HCEC 1CT (cell line): ENCODE measurements around the gene RNF208.
"Not testable (repeated sequence)": the region's sequence is repeated elsewhere in the genome, so short reads cannot be mapped to it uniquely, and the experiment has no call there.

Source experiments
- DNase-seq: peaks from one replicate; pipeline ENCODE4 v3.0.0-alpha.2; 2017

The RNF208 gene

DNA sequence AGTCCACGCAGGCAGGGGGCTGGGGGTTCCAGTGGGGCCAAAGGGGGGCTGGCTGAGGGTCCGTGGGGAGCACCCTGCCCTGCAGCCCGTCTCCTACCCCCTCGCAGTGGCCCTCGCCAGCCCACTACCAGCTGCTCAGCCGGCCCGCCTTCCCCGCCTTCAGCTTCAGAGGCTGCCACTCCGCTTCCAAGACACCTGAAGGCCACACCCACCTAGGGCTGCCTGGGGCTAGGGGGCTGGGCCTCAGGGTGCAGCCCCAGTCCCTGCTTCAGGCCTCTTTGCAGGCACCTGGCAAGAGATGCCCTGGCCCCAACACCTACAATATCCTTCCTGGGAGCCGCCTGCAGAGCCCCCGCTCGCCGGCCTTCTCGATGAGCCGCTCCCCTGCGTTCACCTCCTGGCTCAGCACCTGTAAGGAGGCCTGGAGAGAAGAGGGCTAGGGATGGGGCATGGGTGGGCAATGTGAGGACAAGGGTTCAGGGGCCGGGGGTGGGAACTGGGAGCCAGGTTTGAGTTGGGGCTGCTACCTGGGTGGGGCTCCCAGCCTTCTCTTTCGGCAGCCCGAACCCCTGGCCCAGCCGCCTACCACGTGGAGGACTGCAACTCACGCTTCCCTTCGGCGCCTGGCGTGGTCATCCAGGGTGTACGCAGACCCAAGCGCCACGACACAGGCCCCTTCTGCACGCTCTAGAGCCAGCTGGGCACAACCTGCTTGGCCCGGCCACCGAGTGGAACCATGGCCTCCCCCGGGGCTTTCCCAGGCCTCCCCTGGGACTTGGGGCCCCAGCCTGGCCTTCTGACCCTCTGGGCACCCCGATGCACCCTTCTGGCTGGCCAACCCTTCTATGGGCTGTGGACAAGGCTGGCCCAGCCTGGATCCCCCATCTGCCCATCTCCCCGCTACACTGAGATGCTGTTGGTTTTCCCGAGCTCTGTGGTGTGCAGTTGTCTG, 30.8 kb upstream of the RNF208 start:
- DNase-seq = no peak

DNA sequence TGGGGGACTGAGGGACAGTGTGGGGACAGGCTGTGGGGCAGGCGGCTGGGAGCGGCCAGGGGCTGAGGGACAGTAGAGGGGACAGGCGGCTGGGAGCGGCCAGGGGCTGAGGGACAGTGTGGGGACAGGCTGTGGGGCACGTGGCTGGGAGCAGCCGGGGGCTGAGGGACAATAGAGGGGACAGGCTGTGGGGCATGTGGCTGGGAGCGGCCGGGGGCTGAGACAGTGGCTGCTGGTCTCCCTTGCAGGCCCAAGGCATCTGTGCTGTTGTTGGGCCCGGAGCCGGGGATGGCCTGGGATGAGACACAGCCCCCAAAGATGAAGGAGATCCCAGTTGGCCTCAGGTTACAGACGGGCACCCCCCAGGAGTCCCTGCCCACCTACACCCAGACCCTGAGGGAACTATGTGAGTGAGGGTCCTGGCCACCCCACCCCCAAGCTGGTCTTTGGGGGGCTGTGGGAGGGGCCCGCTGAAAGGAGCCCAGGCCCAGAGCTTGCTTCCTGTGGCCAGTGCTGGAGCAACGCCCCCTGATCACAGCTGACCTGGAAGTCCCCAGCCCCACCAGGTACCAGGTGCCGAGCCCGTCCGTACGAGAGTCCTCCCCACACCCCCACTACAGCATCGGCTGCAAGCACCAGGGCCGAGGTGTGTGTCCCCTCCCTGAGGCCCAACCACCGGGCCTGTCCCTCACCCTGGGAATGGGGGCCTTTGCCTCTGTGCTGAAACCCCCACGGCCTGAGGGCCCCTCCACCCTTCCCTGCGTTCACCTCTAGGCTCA, 29.6 kb upstream of the RNF208 start:
- DNase-seq = no peak

DNA sequence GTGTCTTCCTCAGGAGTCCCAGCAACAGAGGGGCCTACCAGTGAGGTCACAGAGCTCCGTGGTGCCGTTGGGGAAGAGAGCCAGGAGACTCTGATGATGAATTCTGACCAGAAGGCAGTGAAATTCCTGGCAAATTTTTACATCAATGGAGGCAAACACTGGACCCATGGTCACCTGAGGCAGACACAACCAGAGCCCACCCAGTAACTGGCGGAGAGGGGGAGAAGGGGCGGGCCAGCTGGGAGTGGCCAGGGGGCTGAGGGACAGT, 29.1 kb upstream of the RNF208 start, which contains the start of gene STPG3:
Gene STPG3, plus strand, starts transcription at position 93 of the 268 bp plus-strand sequence. Its CDS starts 1 bp downstream, at position 94.
- DNase-seq = no peak

DNA sequence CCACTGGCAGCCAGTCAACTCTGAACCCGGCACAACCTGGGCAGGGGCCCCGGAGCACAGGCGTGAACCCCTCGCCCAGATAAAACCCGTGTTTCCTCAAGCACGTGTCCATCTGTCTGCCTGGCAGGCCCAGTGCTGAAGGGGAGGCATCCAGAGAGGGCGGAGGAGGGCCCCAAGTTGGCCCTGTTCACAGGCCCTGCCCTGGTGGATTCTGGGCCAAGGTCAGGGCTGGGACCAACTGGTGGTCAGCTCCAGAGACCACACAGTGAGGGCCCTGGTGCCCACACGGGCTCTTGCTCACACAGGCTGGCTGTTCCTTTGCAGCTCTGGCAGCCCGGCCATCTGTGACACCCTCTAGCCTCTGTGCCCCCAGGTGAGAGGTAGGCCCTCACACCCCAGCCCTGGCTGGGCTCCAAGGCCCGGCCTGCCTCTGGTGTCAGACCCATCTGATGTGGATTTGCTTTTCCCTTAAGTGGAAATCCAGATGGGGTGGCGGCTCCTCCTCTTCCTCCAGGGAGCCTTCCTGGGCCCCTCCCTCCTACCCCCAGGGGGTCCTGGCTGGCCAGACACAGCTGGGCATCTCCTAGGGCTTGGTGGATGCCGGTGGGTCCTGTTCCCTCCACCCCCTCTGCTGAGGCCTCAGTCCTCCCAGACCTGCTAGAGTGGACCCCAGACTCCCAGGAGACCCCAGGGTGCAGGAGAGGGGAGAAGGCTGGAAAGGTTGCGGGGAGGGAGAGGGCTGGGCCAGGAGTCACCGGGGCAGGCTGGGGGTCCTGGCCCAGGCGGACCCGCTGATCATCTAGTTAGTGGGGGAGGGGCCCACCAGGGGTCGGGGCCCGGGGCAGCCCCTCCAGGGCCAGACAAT, 28.5 kb upstream of the RNF208 start:
- DNase-seq = no peak

DNA sequence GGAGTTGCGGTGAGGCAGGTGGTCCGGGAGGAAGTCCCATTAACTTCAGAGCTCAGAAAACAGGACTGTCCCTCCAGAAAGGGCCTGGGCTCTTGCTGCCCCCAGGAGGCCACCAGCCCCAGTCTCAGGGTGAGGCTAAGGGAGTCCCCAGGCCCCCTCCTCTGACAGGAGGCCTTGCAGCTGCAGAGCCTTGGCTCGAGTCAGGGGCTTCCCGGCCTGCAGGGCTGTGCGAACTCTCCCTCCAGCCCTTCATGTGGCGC, 25.8 kb upstream of the RNF208 start:
- DNase-seq = no peak

DNA sequence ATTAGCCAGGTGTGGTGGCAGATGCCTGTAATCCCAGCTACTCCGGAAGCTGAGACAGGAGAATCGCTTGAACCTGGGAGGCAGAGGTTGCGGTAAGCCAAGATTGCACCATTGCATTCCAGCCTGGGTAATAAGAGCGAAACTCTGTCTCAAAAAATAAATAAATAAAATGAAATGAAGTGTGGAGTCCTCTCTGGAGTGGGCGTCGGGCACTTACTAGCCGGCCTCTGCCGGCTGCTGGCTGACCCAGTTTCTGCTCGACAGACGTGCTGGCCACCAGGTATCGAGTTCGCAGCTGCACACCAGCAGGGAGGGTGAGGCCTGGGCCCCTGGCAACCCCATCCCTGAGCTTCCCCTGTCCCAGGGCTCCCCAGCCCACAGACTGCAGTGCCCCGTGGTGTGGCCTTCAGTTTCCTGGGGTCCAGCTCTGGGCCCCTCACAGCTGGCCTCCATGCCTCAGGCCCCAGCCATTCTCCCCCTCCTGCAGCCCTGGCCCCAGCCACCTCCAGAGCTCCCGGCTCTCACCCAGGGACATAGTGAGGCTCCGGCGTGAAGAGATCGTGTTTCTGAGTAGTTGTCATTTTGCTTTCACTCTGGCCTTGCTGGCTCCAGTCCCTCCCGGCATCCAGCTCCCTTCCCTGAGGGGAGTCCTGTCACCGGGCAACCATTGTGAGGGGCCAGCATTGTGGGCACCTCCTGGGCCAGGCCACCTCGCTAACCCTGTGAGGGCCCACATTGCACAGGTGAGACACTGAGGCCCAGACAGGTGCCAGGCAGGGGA, 25.3 kb upstream of the RNF208 start:
- DNase-seq = no peak

DNA sequence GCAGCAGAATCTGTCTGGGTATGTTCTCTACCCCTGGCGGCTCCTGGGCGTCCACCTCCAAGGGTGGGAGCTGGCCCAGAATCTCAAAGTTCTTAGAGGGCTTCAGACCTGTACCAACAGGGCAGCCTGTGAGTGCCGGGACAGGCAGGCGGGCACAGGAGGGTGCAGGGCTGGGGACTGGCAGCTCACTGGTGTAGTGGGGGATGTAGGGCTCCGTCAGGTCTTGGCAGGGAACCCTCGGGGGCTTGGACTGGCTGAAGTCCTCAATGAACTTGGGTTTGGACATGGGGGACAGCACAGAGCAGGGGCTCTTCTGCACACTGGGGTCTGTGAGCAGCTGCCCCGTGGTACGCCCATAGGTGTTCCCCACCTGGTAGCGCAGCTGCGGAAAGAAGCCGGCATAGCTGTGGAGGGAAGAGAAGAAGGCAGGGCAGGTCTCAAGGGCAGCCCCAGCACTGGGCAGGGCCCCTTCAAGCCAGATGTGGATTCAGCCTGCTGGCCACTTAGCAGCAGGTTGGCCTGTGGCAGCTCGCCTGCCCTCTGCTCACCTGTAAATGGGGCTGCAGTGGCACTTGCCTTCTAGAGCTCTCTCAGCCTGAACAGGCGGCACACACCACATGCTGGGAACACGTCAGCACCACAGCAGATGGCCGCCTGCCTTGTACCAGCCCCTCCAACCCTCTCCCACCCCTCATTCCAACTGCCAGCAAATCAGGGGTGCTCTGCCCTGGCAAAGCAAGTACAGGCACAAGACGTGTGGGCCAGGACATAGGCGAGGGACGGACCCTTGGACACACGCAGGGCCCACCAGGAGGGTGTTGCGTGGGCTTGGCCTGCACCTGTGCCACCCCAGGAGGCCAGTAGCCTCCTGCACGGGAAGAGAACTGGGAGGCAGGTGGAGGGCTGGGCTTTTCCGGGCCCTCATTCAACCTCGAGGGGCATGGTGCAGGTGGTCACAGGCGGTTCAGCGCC, 23.7 kb upstream of the RNF208 start:
- no peak for DNase-seq

DNA sequence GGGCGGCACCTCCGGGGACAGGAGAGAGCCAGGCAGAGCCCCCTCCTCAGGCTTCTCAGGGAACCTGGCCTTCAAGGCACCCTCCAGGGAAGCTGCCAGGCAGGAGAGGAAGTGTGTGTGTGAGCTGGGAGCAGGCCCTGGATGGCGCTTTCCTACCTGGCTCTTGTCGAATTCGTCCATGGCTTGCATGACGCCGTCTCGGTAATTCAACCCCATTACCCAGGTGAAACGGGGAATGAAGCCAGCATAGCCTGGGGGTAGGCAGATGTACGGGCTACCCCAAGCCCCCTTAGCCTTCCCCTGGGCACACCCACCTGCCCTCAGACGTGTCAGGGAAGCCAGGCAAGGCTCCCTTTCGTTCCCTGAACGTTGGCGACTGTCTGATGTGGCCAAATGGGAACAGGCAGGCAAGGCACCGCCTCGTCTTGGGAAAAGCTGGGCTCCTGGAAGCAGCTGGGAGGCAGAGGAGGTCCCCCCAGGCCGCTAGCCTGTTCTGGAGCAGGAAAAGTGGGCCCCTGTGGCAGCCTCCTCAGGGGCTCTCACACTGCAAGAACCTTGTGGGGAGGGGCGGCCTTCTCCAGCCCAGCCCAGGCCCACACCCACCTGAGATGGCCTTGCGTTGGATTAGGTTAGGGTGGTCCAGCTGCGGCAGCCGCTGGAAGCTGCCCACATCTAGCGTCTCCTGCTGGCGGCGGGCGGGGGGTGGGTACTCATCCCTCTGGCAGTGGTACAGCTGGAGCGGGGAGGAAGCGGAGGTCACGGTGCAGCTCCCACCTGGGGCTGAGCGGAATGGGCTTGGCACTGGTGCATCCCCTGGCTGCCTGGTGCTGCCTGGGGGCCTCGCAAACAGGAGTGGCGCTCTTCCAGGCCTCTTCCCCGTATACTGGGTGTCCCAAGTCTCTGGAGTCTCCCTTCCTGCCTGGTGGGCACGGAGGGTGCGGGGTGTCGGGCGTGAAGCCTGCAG, 22.7 kb upstream of the RNF208 start:
- no peak for DNase-seq

DNA sequence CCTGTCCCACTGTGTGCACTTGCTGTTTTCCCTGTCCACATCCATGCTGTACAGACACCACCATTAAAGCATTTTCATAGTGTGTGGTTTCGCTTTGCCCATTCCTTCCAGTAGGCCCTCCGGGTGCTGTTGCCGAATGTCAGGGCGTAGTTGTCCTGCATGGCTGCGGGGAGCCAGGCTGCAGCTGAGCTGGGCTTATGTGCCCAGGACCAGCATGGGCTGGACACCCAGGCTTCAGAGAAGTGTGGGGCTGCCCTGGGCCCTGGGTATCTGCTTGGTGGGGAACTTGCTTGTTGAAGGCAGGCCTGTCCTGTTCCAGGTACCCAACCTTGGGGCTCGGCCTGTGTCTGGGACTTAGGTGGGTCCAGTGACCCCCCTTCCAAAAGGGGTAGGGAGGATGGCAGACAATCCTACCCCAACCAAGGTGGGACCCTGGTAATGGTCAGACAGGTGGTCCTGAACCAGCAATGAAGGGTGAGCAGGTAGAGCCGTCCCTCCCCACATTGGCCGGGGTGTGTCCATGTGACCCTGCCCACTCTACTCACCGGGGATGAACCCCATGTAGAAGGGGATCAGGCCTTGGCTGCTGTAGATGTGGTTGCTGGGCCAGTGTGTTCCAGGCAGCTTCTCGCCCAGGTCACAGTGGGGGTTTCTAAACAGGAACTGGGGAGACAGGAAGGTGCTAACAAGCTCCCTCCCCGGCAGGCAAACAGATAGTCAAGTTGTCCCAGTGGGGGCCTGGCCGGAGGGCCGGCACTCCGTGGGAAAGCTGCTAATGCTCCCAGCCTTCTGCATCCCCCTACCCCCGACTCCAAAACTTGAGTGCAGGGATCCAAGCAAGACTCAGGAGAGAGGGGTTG, 21.8 kb upstream of the RNF208 start:
- peak; percentile 19 for DNase-seq

DNA sequence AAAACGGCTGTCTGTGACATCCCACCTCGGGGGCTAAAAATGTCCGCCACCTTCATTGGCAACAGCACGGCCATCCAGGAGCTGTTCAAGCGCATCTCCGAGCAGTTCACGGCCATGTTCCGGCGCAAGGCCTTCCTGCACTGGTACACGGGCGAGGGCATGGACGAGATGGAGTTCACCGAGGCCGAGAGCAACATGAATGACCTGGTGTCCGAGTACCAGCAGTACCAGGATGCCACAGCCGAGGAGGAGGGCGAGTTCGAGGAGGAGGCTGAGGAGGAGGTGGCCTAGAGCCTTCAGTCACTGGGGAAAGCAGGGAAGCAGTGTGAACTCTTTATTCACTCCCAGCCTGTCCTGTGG, 21.2 kb upstream of the RNF208 start:
- not testable (repeated sequence) for DNase-seq

DNA sequence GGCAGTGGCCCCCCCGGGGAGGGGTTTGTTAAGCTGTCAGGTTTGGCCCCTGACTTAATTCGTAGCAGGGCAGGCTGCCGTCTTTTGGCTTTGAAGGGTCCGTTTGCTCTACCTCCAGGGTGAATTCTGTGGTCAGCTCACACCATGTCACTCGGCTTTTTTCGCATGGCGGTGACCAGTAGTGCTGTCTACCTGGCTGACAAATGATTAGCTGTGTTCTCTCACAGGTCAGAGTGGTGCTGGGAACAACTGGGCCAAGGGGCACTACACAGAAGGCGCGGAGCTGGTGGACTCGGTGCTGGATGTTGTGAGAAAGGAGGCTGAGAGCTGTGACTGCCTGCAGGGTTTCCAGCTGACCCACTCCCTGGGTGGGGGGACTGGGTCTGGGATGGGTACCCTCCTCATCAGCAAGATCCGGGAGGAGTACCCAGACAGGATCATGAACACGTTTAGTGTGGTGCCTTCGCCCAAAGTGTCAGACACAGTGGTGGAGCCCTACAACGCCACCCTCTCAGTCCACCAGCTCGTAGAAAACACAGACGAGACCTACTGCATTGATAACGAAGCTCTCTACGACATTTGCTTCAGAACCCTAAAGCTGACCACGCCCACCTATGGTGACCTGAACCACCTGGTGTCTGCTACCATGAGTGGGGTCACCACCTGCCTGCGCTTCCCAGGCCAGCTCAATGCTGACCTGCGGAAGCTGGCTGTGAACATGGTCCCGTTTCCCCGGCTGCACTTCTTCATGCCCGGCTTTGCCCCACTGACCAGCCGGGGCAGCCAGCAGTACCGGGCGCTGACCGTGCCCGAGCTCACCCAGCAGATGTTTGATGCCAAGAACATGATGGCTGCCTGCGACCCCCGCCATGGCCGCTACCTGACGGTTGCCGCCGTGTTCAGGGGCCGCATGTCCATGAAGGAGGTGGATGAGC, 20.5 kb upstream of the RNF208 start:
- DNase-seq = no peak

DNA sequence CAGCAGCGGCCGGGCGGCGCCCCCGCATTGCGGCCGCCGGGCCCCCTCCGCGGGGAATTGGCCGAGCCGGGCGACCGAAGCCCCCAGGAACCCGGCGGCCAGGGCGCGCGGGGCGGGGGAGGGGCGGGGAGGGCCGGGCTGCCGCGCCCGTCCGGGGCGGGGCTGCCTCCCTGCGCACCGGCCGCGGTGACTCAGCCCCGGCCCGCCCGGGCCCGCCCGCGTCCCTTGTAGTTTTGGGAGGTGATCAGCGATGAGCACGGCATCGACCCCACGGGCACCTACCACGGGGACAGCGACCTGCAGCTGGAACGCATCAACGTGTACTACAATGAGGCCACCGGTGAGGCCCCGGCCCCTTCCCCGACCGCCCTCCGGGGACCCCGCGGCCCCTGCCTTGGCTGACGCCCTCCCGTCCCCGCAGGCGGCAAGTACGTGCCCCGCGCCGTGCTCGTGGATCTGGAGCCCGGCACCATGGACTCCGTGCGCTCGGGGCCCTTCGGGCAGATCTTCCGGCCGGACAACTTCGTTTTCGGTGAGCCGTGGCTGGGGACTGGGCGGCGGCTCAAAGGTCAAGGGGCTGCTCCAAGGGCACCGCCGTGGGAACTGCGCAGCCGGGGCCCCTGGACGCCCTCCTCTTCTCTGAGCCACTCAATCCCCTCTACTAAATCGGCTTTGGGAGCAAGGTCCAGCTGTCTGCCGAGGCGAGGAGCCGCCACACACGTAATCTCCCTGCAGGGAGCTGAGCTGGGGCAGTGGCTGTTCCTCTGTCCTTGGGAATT, 19.6 kb upstream of the RNF208 start:
- DNase-seq = peak; percentile 50

DNA sequence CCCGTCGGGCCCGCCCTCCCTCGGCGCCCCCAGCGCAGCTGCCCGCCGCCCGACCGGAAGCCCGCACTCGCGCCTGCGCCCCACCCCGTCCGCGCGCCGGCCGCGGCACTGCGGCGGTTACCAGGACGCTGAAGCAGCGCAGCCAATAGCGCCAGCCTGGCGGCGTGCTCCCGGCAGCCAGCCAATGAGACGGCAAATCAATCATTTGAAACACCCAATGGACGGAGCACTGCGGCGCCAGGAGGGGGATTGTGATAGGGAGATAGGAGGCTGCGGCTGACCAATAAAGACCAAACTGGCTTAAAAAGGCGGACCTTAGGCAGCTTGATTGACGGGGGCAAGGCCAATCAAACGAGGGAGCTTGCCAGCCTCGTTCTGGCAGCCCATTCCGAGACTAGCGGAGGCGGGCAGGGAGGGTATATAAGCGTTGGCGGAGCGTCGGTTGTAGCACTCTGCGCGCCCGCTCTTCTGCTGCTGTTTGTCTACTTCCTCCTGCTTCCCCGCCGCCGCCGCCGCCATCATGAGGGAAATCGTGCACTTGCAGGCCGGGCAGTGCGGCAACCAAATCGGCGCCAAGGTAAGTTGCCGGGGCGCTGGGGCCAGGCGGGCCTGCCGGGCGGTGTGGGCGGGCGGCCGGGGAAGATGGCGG, 18.9 kb upstream of the RNF208 start, which contains the start of gene TUBB4B:
Gene TUBB4B, plus strand, starts transcription at position 447 of the 649 bp plus-strand sequence. Its CDS starts 74 bp downstream, at position 521.
- DNase-seq = peak; percentile 100

DNA sequence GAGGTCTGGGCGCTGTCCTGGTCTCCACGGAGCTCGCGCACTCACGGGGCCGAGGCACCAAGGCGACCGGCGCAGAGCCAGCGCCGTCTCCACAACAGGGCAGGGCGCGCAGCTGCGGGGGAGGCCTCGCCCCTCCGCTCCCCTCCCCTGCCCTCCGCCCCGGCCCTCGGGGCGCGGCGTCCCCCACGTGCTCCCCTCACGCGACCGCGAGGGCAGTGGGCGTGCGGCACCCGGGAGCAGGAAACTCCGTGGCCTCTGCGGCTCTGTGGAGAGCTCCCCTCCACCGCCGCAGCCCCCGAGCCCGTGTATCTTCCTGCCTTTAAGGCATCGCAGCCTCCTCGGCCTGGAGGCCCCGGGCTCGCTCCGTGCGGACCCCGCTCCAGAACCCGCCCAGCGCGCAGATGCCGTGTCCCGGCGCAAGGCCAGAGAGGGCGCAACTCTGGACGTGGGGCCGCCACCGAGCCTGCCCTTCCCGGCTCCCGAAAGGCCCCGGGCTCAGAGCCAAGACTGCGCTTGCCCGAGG, 18.3 kb upstream of the RNF208 start:
- peak; percentile 51 for DNase-seq

DNA sequence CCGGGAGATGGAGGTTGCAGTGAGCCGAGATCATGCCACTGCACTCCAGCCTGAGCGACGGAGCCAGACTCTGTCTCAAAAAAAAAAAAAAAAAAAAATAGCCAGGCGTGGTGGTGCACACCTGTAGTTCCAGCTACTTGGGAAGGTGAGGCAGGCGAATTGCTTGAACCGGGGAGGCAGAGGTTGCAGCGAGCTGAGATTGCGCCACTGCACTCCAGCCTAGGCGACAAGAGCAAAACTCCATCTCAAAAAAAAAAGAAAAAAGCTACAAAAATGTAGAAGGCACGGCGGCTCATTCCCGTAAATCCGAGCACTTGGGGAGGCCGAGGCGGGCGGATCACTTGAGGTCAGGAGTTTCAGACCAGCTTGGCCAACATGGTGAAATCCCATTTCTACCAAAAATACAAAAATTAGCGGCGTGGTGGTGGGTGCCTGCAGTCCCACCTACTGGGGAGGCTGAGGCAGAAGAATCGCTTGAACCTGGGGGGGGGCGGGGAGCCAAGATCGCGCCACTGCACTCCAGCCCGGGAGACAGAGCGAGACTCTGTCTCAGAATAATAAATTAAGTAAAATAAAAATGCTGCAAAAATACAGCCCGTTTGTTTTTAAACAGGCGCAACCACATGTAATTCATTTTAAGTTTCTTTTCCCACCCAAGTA, 17.6 kb upstream of the RNF208 start:
- DNase-seq = peak; percentile 7
